Activated naive CD4-positive, alpha-beta T cell treated with anti-CD3 and anti-CD28 coated beads, Interleukin-2, amount 50 U/mL, for 72 hours (primary cell): Measurements from ENCODE around the gene MDFI. TPM values are rescaled to one million over a fixed set of nuclear protein-coding genes. Genes with fewer than 3 reads are reported as not detected.

ENCODE experiments used
- ATAC-seq, 2 donors: fragments of 150-1000 bp; cut with Tn5 transposase; 2 replicates each; pipeline ENCODE4 v1.10.0; 2021; ENCODE audit warnings: mild to moderate bottlenecking in 2 of 2, moderate library complexity in 2 of 2
- DNase-seq, 2 donors: peaks; one replicate each; pipeline ENCODE4 v3.0.0; 2021 to 2022; ENCODE audit warnings: low spot score in 2 of 2
- H3K27ac Mint-ChIP-seq, 2 donors: one replicate each; pipeline ENCODE4 v1.8.0; 2022; ENCODE audit warnings: mild to moderate bottlenecking in 2 of 2, mixed read lengths in 2 of 2
- H3K36me3 Mint-ChIP-seq, 2 donors: one replicate each; pipeline ENCODE4 v1.8.0; 2022; ENCODE audit warnings: mixed read lengths in 2 of 2
- H3K9me3 Mint-ChIP-seq, 2 donors: one replicate each; pipeline ENCODE4 v1.8.0; 2022; ENCODE audit warnings: mixed read lengths in 2 of 2
- total RNA-seq, 2 donors: library from RNA; stranded (reverse); gene quantifications; one replicate each; pipeline ENCODE4 v1.2.3, GENCODE V29; 2022

Gene MDFI
- total RNA-seq, 2 donors from 2014 or later, result not detected

- no peaks in the 10 kb centered on the region for H3K9me3 Mint-ChIP-seq
- DNase-seq (peak; percentile 82 to 86), ATAC-seq (peak; percentile 91 to 92)
- peak overlapping the region; percentile 82 to 86 for H3K27ac Mint-ChIP-seq
- H3K36me3 Mint-ChIP-seq, result no peaks in the 10 kb centered on the region
Observed at GRCh38 chr6:41683523-41684310, 45.4 kb downstream of the MDFI start.

DNA sequence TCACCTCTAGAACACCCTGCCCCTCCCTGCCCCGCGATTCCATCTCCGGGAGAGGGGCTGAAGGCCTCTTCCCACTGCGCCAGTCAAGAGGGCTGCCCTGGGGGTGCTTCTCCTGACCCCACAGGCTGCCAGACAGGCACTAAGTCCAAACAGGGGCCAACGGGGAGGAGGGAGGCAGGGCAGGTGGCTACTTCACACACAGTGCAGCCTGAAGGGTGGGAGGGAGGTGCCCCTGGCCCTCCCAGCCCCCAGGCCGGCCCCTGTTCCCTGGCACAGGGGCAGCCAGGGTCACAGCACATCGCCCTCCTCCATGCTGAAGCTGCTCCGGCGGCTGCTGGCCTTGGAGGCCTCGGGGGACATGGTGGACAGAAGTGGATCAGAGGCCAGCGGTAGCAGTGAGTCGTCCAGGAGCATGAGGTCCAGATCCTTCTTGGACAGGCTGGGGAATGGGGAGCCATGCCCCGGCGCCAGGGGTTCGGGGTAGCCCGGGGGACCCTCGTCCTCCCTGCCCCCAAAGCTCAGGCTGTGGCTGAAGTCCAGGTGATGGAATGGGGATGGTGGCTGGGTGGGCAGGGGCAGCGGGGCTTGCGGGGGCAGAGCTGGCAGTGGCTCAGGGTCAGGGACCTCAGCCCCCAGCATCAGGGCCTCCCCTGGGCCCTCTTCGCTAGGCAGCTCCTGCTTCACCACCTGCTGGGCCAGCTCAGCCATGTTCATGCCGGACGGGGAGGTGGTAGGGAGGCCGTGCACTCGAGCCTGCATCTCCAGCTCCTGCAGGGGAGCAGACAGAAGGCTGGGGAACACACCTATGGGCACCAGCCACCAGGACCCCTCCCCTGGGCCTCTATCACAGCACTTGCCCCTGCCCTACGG lies 46.3 kb downstream of the MDFI start:
- Mint-ChIP-seq H3K27ac (no peak overlapping the region), H3K9me3 (no peaks in the 10 kb centered on the region), H3K36me3 (no peaks in the 10 kb centered on the region)
- DNase-seq (no peak), ATAC-seq (no peak)

DNA sequence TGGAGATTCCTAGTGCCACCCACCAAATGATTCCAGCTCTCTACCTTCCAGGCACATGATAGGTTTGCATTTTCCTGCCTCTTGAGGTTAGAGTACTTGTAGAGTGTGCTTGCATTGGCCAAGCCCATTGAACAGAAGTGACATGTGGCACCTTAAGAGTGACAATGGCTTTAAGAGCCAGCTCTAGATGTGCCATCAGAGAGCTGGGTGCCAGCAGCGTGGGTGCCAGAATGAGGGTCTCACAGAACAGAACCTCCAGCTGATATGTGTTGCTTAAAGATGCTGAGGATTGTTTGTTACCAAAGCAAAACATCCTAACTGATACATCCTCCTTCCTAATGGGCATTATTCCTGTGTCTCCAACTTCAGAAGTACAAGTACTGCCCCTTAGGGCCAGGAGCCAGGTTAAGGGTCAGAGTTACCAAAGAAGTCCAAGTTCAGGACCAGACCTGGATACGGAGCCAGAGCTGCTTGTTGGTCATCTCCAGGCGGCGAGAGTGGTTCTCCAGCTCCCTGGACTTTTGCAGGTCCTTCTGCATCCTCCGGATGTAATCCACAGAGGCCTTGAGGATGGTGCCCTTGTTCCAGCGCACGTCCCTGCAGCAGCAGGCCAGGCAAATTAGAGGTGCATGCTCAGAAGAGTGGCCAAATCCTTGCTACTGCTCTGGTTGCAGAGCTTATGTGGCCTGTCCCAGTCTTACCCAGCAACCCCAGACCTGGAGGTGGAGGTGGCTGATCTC lies 47.5 kb downstream of the MDFI start:
- DNase-seq, result no peak
- no peak for ATAC-seq
- Mint-ChIP-seq H3K9me3 (no peaks in the 10 kb centered on the region), H3K27ac (no peak overlapping the region), H3K36me3 (no peaks in the 10 kb centered on the region)

GRCh38 chr6:41687501-41688175 lies 49.4 kb downstream of the MDFI start:
- no peaks in the 10 kb centered on the region for H3K36me3 Mint-ChIP-seq
- H3K9me3 Mint-ChIP-seq, result no peaks in the 10 kb centered on the region
- ATAC-seq (no peak), DNase-seq (no peak)
- H3K27ac Mint-ChIP-seq, result no peak overlapping the region

DNA sequence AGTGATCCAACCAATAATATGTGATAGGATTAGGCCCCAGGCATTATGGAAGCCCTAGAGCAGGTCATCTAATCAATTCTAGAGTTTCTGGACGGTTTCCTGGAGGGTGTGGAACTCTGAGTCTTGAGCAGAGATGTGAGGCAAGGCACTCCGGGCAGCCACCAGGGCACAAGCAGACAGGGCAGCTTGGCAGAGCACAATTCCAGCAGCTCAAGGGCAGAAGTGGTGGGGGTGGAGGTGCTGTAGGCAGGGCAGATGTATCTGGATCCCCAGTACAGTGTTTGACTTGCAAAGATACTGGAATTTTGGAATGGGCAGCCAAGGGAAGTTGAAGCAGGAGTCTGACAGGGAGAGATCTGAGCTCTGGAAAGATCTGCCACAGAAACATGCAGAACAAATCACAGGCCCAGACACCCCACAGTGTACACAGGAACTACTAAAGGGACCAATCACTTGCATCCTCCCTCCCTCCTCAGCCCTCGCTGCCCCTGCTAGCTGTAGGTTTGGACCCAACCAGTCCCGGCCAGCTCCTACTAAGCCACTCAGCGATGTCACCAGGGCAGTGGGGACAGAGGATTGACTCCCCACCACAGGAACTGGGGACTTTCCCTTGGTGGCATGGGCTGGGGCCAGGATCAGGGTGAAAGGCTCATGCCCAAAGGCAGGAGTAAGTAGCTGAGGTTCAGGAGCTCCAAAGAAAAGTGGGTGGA lies 50.1 kb downstream of the MDFI start:
- peak overlapping the region in 1 of 2 donors; percentile 94 for H3K27ac Mint-ChIP-seq
- no peaks in the 10 kb centered on the region for H3K36me3 Mint-ChIP-seq
- H3K9me3 Mint-ChIP-seq, result no peaks in the 10 kb centered on the region
- no peak for ATAC-seq
- DNase-seq, result no peak

- Mint-ChIP-seq H3K9me3 (no peaks in the 10 kb centered on the region), H3K36me3 (no peaks in the 10 kb centered on the region), H3K27ac (peak overlapping the region in 1 of 2 donors; percentile 52)
- ATAC-seq (no peak), DNase-seq (no peak)
Observed at GRCh38 chr6:41689171-41690008, 51.1 kb downstream of the MDFI start.

GRCh38 chr6:41690541-41691330 lies 52.5 kb downstream of the MDFI start:
- Mint-ChIP-seq H3K27ac (no peak overlapping the region), H3K9me3 (no peaks in the 10 kb centered on the region)

DNA sequence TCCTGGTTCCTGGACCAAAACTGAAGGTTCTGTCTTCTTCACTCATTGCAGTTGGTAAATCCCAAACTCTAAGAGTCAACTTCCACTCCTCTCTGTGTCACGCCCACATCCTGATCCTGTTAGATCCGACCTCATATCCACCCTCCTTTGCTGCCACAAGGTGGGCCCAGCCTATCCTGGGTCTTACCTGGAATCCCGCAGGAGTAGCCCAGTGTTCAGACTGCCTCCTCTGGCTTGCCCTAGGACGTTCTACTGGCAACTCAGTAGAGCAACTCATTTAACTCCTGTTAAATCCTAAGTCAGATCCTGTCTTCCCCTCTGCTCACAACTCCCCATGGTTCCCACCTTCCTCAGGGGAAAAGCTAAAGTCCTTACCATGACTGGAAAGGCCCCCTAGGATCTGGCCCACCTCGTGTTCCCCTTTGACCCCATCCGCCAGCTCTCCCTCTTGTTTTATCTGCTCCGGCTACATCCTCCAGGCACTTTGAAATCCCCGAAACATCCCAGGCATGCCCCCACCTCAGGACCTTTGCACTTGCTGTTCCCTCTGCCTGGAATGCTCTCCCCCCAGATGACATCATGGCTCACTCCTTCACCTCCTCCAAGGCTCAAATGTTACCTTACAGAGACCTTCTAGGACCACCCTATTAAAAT lies 53.3 kb downstream of the MDFI start:
- no peak overlapping the region for H3K27ac Mint-ChIP-seq
- H3K9me3 Mint-ChIP-seq, result no peaks in the 10 kb centered on the region
- H3K36me3 Mint-ChIP-seq, result no peaks in the 10 kb centered on the region

More at GRCh38 chr6:41690541-41691330, 52.5 kb downstream of the MDFI start:
- ATAC-seq, result no peak
- no peak for DNase-seq
- no peaks in the 10 kb centered on the region for H3K36me3 Mint-ChIP-seq

DNA sequence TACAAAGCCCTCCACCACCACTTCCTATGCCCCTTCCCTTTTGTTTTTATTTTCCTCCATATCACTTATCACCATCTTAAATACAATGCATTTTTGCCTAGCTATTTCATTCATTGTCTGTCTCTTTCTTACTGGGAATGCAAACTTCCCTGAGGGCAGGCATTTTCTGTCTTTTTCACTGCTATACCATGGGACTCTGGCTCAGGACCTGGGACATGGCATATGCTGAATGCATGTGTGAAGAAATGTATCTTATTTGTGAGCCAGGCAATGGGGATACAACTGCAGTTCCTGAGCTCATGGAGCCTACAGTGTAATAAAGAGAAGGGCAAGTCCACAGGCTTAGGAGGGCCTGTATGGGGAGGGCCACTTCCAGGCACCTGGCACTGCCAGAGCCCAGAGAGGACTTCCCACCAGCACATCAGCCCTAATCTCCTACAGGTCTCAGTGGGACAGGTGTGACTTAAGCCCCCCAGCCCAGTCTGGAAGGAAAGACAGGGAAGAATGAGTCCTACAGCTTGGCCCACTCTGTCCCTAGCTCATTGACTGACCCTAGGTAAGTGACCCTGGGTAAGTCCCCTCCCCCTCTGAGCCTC lies 53.9 kb downstream of the MDFI start:
- H3K27ac Mint-ChIP-seq, result no peak overlapping the region
- ATAC-seq, result no peak
- H3K9me3 Mint-ChIP-seq, result no peaks in the 10 kb centered on the region
- H3K36me3 Mint-ChIP-seq, result no peaks in the 10 kb centered on the region
- DNase-seq, result no peak

More for the DNA sequence above, 53.3 kb downstream of the MDFI start:
- ATAC-seq, result no peak
- no peak for DNase-seq

GRCh38 chr6:41692730-41693129 lies 54.5 kb downstream of the MDFI start:
- no peak for DNase-seq
- ATAC-seq, result no peak
- Mint-ChIP-seq H3K36me3 (no peaks in the 10 kb centered on the region), H3K9me3 (no peaks in the 10 kb centered on the region), H3K27ac (no peak overlapping the region)

DNA sequence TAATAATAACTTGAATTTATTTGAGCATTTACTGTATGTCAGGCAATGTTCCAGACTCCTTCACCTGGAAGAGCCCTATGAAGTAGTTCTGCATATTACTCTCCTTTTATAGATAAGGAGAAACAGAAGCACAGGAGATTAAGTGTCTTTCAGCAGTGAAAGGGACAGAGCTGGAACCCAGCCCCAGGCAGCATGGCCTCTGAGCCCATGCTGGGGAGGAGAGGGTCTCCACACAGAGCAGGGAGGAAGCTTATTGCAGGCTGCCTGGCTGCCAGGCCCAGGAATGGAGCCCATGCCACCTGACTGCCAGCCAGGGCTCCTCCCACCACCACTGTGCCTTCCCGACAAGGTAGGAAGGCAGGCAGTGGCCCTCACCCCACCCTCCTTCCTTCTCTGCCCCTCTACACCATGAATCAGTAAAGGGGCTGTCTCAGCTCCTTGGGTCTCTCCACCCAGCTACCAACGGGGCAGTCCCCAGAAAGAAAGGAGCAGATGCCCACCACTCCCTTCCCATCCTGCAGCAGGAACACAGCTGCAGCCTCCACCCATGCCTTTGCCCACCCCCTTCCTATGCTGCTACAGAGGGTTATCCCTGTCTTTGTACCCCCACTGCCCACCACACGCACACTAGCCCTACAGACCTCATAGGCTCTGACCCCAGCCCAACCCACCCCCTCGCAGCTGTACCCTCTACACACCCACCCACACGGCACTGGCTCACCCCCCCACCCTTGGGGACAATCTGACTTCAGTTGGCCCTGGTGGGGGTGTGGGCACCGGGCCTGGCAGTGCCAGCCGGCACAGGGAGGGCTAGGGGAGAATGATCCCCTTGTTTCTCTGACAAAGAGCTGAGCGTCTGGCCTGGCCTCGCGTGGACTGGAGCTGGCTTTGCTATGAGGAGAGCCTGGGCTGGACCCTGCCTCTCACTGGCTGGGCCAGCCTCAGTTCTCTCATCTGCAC lies 55.3 kb downstream of the MDFI start:
- H3K36me3 Mint-ChIP-seq, result no peaks in the 10 kb centered on the region
- DNase-seq, result no peak
- H3K27ac Mint-ChIP-seq, result peak overlapping the region in 1 of 2 donors; percentile 77
- no peaks in the 10 kb centered on the region for H3K9me3 Mint-ChIP-seq
- ATAC-seq, result no peak

DNA sequence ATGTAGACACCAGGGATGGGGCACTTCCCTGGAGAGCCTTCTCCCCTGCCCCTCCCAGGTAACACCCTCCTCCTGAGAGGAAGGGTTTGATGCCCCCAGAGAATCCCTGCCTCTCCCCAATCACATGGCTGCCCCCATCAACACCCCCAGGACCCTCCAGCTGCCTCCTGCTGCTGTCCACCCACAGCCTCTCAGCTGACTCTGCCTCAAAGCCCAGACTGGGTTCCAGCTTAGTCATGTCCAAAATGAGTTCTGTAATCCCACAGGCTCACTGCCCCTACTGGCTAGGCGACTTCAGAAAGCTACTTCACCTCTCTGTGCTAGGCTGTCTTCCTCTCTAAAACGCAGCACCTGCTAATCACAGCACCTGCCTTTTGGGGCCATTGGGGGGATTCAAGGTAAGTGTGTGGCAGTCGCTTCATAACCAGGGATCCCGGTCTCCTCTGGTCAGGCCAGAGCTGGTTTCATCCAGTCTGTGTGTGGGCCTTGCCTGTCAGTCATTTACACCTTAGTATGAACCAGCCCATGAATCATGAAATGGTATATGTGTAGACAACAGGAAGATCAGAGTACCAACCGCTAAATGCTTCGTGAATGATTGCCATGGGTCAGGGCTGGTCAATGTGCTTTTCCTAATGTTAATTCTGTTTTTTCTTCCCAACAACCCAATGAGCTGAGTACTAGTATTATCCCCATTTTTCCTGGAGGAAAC lies 56.7 kb downstream of the MDFI start:
- no peaks in the 10 kb centered on the region for H3K36me3 Mint-ChIP-seq
- DNase-seq, result no peak
- H3K9me3 Mint-ChIP-seq, result no peaks in the 10 kb centered on the region
- H3K27ac Mint-ChIP-seq, result peak overlapping the region in 1 of 2 donors; percentile 62
- no peak for ATAC-seq
